ENCODE measurements around the gene C12orf60.

Gene C12orf60

DNA sequence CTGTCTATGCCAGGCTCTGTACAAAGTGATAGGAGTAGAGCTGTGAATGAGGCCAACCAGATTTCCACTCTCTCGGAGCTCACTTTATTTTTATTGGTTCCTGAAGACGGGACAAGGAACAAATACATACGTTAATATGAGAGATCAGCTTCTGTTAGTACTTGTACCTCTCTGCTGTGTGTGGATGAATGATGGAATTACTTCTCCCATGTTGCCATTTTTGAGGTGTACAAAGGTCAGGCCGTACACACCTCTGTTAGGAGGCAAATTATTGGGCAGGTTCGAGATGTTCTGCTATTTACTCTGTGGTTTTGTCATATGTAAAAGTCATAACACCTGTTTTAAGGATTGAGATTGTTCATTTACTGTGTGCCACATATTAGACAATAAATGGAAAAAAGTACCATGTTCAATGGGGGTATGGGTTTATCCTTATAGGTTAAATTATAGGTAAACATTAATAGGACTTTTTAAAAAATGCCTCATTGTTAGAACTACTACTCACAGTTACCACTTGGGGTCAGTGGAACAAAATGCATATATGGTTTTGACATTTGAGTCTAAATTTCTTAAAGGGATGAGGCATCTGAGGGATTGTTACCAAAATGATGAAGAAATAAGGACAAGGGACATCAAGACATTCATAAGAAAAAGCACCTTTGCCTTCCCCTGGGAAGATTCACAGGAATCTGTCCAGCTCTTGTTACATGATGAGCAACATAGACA lies 27.1 kb upstream of the C12orf60 start:
- DNase-seq (ENCODE audit: low read depth in 2 of 2), result no peak

DNA sequence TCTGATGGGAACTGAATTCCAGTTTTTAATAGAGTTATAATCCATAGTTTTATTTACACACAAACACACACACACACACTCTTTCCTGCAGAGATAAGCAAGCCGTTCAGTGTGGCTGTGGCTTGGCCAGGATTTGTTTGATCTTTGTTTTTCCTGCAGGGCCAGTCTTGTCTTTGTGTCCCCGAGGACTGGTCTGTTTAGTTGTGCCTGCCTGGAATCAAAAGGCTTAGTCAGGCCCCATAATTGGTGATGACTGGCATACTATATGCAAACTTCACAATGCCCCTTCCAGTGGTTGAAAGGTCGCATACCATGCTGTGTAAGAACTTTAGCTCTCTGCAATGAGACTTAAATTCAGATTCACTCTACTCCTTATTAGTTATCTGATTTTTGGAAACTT lies 26.2 kb upstream of the C12orf60 start:
- no peak for DNase-seq (ENCODE audit: low read depth in 2 of 2)

DNA sequence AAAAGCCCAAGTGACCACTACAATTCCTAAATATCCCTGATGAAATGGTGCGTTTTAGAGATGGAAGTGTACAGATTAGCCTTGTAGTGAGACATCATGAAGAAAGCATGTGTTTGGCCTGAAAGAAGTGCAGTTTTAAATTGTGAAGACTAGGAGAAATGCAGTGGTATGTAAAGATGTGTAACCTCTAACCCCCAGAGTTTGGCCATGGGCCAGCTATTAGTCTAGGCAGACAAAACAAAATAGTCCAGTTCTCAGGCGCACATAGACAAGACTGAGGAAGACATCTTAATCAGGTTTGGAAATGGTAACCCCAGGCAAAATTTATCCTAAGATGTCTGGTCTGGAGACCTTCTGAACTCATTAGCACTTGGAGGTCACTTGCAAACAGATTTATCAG lies 23.6 kb upstream of the C12orf60 start:
- no peak for DNase-seq (ENCODE audit: low read depth in 2 of 2)

DNA sequence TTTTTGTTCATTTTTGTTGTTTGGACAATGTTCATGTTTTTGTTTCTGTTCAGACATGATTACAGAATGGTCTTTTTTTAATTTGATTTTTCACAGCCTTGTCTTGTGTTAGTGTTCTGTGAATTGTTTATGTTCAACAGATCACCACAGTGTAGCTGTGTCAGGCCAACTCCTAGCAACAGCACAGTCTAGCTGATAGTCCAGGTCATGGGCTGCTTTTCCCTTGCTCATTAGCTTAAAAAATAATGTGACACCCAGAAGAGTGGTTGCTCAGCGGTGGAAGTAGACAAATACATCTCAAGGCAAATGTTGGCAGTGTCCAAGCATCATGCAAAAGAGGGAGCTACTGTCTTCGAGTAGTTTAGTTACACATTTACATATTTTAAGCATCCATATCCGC lies 22.6 kb upstream of the C12orf60 start:
- no peak for DNase-seq (ENCODE audit: low read depth in 2 of 2)

DNA sequence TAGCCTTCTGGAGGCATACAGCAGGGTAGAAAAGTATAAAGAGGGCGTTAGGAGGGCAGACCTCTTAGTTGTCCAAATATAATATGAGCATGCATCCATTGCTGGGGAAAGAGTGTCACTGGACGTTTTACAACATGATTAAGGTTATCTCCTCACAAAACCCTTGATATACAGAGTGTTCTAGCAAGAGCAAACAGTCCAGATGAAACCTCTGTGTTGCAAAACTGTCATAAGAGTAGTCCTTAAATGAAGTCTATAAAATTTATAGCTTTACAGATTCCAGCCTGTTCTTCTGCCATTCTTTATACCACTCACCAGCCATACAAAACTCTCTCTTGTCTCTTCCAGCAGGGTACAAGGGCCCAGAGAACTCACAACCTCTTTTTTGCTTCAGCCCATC lies 21.9 kb upstream of the C12orf60 start:
- DNase-seq (ENCODE audit: low read depth in 2 of 2), result no peak

DNA sequence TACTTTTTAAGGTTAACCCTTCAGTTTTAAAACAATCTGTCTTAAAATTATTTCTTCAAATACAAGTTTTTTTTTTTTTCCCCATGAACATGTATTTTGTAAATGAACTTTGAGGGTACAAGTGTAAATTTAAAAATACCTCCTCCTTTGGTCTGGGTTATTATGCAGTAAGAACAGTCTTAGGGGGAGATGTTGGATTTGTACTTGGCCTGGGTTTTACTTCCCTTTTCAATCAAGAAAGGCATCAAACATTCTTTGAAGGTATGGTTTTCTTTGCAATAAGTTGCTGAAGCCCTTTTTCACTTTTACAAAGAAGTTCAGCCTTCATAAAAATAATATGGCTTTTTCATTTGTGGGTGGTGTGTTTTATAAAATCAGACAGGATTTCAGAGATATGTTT lies 20.7 kb upstream of the C12orf60 start:
- DNase-seq (ENCODE audit: low read depth in 2 of 2), result no peak

DNA sequence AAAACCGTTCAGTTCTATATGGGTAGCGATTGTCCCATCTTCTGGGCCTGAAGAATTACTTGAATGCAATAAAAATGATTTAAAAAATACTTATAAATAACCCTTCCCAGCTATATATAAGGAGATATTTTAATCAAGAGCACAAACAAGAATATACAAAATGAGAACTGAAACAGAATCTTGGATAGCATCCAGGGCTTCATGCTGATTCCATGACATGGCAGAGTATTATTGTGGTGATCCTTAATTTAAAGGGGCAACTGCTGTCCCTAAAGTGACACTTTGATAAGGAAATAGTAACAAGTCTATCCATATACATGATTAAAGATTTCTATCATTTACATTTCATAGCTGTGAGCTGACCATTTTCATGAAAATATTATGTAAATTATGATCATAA lies 19.0 kb upstream of the C12orf60 start:
- no peak for DNase-seq (ENCODE audit: low read depth in 2 of 2)

DNA sequence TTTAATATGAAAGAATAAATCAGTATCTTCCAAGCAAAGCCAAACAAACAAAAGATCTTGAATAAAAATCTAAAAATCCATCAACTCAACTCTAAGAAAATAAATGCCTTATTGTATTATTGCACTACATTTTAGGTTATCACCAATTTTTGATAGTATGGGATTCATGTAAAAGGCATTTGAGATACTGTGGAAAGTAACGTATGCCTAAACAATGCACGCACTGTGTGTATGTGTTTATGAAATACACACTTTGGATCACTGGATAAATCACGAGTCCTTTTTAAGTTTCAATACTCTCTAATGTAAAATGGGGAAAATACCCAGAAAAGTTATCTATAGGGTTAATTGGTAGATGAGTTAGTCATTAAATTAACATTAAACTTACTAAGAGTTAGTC lies 17.9 kb upstream of the C12orf60 start:
- DNase-seq (ENCODE audit: low read depth in 2 of 2), result no peak

DNA sequence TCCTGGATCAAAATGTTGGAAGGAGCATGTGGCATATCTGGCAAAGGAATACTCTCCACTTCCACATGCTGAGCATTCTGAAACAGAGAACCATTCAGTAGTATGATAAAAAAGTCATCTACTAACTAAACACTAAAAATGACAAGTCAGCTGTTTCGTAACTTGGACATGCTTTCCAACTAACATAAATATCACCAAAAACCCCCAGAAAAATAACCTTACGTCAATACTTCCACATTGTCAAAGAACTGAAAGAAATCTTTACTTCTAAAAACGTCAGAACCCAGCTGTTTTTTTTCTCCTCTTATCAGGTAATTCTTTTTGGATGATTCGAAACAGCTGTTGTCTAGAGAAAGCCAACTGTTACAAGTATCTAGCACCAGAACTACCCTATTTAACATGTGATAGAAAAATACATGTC lies 8.4 kb upstream of the C12orf60 start:
- no peak for DNase-seq (ENCODE audit: low read depth in 2 of 2)

DNA sequence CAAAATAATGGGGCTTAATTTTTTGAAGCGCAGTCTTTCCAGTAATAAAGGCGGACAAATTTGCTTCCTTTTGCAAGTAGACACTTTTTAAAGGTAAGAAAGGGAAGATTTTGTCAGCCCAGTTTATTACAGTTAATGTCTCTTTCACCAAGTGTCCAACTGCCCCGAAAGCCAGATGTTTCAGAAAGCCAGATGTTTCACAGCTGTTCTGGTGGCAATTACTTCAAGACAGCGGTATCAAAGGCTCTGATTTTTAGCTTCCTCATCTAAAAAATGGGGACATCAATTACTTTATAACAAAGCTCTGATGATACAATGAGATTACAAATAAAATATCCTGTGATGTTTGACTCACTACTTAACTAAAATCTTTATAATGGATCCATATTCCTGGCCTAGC lies 1.2 kb upstream of the C12orf60 start:
- DNase-seq (ENCODE audit: low read depth in 2 of 2), result no peak

DNA sequence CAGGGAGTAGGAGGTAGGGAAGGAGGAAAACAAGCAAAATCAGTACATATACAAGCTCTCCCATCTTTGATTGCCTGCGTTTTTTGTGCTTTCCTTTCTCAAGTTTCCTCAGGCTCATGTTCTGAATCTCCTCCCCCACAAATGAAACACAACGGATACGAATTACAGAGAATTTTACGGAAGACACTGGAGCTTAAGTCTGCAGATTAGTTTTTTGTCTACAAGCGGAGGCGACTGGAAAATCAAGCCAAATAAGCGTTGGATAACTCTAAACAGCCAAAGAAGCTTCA lies 804 bp upstream of the C12orf60 start:
- DNase-seq (ENCODE audit: low read depth in 2 of 2), result no peak

DNA sequence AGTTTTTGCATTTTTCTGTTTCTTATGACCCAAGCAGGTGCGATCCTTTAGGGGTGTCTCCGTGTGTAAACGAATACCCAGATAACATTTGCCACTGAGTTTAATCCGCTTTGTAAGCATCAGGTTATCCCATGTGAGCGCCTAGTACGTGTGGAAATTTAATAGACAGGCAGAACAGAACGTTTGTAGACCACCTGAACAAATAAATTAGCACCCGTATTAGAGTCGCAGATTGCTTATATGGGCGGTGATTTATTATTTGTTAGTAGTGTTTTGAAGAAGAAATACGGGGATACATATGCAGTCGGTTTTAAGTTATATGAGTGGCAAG lies 325 bp downstream of the C12orf60 start:
- DNase-seq (ENCODE audit: low read depth in 2 of 2), result no peak

DNA sequence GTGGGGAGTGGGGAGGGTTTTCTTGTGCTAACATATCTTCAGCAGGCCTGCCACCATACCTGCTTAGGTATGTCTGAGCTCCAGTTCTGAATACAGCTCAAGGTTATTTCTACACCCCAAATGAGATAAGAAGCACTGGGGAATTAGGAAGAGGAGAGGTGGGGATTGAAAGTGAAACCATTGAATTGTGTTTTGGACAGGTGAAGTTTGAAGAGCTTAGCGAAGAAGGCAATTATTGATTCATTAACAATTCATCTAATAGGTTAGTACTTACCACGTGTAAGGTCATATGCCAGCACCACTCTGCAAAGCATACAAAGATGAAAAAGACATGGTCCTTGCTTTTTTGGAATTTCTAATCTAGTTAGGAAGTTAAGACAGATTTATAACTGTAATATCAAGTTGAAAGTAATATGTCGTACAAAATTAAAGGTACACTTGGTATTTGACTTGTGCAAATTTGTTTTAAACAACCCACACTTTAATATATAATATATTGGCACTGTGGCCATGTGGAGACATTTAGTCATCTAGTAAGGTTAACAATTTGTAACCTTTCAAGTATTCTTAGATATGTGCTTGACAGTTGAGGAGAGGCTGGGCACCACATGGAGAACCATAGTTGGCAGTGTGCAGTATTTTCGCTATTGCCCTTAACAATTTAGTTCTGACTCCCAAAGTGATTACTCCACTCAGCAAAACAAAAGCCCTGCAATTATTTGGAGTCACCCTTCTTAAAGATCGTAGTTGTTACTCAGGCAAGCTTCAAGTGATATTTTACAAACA lies 6.9 kb downstream of the C12orf60 start:
- no peak for DNase-seq (ENCODE audit: low read depth in 2 of 2)

DNA sequence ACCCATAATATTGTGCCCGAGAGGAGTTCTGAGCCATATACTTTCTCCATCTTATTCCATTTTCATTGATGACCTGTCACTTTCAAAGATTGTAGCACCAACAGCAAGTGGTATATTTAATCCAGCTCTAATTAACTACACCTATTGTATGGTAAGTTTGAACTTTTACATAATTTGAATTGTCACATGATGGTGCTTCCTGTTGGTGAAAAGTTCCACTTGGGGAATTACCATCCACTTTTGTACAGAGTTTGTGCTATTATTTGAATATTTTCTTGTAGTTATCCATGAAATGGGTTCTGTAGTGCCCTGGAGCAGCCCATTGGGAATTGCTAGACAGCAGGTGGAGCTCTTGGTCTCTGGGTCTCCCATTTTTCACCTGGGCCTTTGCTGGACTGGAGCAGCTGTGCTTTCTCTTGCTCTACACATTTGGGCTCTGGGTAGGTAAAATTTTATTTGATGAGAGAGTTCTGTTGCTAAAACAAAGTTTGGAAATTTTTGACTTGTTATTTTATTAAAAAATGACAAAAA lies 7.5 kb downstream of the C12orf60 start:
- DNase-seq (ENCODE audit: low read depth in 2 of 2), result no peak

DNA sequence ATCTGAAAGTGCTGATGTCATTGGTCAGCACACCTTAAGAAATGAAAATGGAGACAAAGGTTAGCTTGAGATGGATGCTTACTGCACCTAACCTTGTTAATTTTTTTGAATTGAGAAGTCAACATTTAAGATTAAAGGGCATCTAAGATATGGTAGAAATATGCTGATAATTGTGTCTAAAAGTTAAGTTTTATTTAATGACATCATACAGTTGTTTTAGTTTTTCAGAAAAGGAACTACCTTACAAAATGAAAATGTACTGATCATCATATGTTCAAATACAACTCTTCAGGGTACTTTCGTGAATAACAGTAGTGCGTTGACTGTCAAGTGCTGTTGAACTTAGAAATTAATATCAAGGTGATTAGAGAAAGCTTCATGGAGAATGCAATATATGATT lies 8.0 kb downstream of the C12orf60 start:
- DNase-seq (ENCODE audit: low read depth in 2 of 2), result no peak

DNA sequence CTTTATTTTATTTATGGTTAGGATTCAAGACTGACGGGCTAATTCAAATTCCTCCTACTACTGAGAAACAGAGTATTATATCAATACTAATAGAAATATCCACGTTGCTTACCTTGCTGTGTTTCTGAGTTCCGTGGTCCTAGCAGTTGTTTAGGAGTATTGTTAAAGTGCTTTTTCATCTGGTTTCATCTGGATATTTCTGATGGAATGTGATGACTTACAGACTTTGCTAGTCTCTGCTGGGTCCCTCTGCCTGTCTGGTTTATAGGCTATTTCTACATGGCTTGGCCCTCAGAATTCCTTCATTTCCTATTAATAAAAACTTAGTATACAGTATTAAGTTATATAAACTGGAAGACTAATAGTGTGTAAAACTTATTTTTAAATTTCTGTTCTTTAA lies 10.5 kb downstream of the C12orf60 start, which contains the start of gene SMCO3:
TSS of gene SMCO3 (minus strand) at position 169 of the 400 bp plus-strand sequence. CDS start 7,502 bp downstream, outside the sequence.
- DNase-seq (ENCODE audit: low read depth in 2 of 2), result no peak

DNA sequence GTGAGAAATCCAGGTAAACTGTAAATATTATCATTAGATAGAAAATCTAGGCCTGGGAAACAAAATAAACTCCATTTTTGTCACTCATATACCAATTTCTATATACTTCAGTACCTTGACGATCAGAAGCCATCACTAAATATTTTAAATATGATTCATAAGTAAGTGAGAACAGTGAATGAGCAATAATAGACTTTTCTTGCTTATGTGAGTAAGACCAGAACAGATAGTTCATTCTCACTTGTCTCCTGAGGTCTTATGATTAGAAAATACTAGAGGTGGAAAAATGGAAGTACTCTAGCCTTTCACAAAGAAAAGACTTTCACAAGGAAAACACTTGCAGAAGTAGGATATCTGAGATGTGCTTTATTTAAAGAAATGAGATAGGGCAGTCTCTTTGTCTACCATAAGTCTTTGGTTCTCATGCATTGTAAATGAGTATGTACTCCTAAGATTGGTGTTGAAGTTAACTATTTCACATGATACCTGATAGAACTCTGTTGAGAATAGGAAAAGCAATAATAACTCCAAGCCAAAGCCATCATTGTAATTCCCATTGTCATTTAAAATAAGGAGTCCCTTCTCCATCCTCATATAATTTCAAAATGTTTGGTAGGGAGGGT lies 20.7 kb downstream of the C12orf60 start:
- no peak for DNase-seq (ENCODE audit: low read depth in 2 of 2)

DNA sequence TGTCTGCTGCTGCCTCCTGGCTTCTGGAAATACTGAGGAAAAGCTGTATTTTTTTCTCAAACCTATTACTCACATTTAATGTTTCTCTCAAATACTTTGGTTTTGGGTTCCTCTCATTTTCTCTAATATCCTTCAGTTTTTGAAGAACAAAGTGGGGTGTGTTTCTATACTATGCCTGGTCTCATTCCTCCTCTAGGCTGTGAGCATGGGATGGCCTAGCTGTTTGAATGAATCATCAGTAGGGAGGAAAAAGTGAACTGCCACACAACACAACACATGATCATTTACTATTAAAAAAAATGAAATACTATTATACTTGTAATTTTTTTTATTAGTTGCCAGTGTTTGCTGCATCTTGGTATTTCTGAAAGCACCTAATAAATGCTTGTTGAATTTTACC lies 21.8 kb downstream of the C12orf60 start:
- DNase-seq (ENCODE audit: low read depth in 2 of 2), result no peak

DNA sequence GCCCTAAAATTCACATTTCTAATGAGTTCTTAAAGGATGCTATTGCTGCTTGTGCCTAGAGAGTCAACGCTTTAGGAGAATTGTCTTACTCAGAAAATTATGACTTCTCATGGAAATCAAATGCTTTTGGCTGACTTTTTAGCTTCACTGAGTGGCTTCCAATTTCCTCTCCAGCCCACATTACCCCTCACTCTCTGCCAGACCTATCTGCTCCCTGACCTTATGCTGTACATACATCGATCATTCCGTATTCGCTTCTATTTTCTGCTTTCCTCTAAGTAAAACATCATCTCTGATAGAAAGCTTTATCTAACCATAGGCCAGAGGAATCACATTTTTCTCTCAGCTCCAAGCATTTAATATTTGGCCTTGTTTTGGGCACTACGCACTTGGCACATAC lies 23.0 kb downstream of the C12orf60 start:
- DNase-seq (ENCODE audit: low read depth in 2 of 2), result no peak

DNA sequence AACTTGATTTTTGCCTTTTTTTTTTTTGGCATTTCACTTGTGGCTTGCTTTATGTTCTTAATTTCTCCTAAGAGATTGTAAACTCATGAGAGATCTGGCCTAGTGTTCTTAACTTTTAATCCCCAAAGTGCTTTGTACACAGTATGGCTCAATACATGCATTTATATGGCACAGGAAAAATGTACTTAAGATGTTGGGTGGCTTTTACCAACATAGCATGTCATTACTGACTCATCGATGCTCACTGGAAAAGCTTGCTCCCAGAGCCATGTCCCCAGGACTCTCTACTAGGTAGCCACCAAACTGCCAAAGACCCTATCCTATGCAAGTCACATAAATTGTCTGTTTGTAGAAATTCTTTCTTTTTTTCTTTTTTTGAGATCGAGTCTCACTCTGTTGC lies 23.6 kb downstream of the C12orf60 start:
- no peak for DNase-seq (ENCODE audit: low read depth in 2 of 2)

DNA sequence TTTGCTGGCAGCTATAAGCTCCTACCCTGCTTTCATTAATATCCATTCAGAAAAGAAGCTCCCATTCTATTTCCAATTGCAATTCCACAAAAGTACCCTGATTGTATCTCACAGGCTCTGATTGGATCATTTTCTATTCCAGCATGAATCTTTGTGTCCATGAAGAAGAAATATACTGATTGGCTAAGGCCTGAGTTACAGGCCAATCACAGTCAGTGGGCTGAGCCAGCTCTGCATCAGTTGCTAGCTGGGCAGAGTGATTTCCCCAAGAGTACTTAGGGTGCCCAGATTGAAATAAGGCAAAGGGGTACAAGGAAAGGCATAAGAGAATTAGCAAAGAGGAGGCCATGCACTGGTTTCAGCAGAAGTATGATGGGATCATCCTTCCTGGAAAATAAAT lies 25.4 kb downstream of the C12orf60 start:
- no peak for DNase-seq (ENCODE audit: low read depth in 2 of 2)

DNA sequence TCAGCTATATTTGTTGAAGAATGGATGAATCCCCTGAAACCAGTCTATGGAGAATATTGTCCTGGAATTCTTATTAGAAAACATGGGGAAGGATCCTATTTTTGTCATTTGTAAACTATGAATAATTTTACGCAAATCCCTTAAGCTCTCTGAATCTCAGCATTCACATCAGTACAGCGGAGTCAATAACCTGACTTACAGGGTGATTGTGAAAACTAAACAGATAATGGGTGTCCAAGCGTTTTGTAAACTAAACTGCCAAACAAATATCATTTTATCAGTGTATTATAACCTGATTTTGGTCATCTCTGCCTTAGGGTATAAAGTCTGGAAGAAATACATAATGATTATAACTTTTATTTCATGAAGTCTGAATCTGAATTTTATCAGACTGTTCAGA lies 29.9 kb downstream of the C12orf60 start:
- DNase-seq (ENCODE audit: low read depth in 2 of 2), result no peak

DNA sequence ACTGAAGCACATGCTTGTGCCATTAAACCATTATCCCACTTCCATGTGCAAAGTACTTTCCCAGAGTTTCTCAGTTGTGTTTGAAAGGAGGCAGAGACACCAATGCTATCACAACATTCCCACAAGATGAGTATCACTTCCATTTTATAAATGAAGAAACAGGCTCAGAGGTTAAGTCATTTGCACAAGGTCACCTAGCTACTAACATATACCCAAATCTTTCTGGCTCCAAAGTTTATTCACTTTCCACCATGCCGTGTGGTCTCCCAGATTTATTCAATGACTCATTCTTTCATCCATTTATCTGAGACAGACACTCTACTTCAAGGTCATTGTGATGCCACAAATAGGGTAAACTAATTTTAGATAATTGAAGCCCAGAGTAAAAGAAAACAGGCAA lies 30.5 kb downstream of the C12orf60 start:
- no peak for DNase-seq (ENCODE audit: low read depth in 2 of 2)

All from stimulated activated CD4-positive, alpha-beta T cell treated with anti-CD3 and anti-CD28 coated beads, Interleukin-15, amount 100 ng/mL, for 48 hours (primary cell).